Measurements from ENCODE around the gene SLC25A44. TPM values are rescaled to one million over a fixed set of nuclear protein-coding genes. Genes with fewer than 3 reads are reported as not detected.
A peak's percentile ranks its signal among the peaks of the same experiment; 100 is the strongest.

Gene SLC25A44
- polyA plus RNA-seq, 1 donor from 2014 or later = 13.7 TPM

DNA sequence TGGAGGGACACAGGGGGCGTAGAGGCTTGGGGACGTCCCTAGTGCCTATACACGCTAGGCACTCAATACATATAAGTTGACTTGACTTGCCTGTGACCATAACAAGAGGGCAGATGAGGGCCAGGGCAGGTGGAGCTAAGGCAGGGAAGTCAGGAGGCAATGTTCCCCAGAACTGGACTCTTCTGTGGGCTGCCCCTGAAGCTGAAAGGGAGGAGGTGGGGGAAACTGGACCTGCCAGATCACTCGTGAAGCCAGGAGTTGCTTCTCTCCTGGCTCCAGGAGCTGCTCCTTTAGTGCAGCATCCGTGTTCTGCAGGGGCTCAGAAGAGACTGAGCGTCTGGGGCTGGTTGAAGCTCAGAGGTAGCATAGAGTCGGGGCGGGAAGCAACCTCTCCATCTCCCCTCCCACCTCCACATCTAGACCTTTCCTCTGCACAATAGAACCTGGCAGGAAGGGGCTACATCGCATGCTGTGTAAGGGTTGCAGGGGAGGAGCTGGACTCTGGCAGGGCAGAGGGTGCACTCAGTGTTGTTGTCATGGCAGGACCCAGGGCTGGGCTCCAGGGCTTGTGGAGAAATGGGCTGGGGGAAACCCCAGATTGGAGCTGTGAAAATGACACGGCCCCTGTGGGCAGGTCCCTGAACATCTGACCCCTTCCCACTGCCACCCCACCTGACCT lies 43.4 kb upstream of the SLC25A44 start:
- no peaks in the 10 kb centered on the region for H3K79me2 ChIP-seq (replicated peaks; ENCODE audit: insufficient read depth, low read length)
- peak overlapping the region; percentile 72 for H3K4me3 ChIP-seq (ENCODE audit: low read length)
- peak overlapping the region; percentile 70 for H3K27ac ChIP-seq (ENCODE audit: low read length)
- H4K20me1 ChIP-seq (ENCODE audit: insufficient read depth) = no peaks in the 10 kb centered on the region
- H3K9me3 ChIP-seq (ENCODE audit: low read length) = no peaks in the 10 kb centered on the region
- peak overlapping the region; percentile 79 for H3K9ac ChIP-seq (ENCODE audit: low read length)
- TF ChIP-seq RAD21 (conservative IDR thresholded peaks at IDR 0.05) (no peak), SMC3 (conservative IDR thresholded peaks at IDR 0.05; ENCODE audit: poor library complexity) (peak; percentile 20), TAF1 (IDR thresholded peaks at IDR 0.05; ENCODE audit: low read depth) (no peak), POLR2AphosphoS5 (IDR thresholded peaks at IDR 0.05) (peak; percentile 5)
- TF ChIP-seq, protein P1, sequence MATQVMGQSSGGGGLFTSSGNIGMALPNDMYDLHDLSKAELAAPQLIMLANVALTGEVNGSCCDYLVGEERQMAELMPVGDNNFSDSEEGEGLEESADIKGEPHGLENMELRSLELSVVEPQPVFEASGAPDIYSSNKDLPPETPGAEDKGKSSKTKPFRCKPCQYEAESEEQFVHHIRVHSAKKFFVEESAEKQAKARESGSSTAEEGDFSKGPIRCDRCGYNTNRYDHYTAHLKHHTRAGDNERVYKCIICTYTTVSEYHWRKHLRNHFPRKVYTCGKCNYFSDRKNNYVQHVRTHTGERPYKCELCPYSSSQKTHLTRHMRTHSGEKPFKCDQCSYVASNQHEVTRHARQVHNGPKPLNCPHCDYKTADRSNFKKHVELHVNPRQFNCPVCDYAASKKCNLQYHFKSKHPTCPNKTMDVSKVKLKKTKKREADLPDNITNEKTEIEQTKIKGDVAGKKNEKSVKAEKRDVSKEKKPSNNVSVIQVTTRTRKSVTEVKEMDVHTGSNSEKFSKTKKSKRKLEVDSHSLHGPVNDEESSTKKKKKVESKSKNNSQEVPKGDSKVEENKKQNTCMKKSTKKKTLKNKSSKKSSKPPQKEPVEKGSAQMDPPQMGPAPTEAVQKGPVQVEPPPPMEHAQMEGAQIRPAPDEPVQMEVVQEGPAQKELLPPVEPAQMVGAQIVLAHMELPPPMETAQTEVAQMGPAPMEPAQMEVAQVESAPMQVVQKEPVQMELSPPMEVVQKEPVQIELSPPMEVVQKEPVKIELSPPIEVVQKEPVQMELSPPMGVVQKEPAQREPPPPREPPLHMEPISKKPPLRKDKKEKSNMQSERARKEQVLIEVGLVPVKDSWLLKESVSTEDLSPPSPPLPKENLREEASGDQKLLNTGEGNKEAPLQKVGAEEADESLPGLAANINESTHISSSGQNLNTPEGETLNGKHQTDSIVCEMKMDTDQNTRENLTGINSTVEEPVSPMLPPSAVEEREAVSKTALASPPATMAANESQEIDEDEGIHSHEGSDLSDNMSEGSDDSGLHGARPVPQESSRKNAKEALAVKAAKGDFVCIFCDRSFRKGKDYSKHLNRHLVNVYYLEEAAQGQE (IDR thresholded peaks at IDR 0.05; ENCODE audit: borderline replicate concordance) = peak; percentile 13
- TF ChIP-seq, protein P2, sequence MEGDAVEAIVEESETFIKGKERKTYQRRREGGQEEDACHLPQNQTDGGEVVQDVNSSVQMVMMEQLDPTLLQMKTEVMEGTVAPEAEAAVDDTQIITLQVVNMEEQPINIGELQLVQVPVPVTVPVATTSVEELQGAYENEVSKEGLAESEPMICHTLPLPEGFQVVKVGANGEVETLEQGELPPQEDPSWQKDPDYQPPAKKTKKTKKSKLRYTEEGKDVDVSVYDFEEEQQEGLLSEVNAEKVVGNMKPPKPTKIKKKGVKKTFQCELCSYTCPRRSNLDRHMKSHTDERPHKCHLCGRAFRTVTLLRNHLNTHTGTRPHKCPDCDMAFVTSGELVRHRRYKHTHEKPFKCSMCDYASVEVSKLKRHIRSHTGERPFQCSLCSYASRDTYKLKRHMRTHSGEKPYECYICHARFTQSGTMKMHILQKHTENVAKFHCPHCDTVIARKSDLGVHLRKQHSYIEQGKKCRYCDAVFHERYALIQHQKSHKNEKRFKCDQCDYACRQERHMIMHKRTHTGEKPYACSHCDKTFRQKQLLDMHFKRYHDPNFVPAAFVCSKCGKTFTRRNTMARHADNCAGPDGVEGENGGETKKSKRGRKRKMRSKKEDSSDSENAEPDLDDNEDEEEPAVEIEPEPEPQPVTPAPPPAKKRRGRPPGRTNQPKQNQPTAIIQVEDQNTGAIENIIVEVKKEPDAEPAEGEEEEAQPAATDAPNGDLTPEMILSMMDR (IDR thresholded peaks at IDR 0.05; ENCODE audit: poor library complexity, severe bottlenecking) = no peak
- no peaks in the 10 kb centered on the region for H3K27me3 ChIP-seq (ENCODE audit: insufficient read depth, low read depth, low read length)
- H2AFZ ChIP-seq (ENCODE audit: low read depth, low read length) = peak overlapping the region; percentile 40
- H3K9me2 ChIP-seq (ENCODE audit: insufficient read depth, low read length) = no peaks in the 10 kb centered on the region
- no peaks in the 10 kb centered on the region for H3K36me3 ChIP-seq (ENCODE audit: insufficient read depth, low read length)
- H3F3A ChIP-seq (ENCODE audit: insufficient read depth, low read length, poor library complexity, severe bottlenecking) = no peaks in the 10 kb centered on the region
- peak overlapping the region; percentile 99 for H3K4me2 ChIP-seq (ENCODE audit: low read length)

DNA sequence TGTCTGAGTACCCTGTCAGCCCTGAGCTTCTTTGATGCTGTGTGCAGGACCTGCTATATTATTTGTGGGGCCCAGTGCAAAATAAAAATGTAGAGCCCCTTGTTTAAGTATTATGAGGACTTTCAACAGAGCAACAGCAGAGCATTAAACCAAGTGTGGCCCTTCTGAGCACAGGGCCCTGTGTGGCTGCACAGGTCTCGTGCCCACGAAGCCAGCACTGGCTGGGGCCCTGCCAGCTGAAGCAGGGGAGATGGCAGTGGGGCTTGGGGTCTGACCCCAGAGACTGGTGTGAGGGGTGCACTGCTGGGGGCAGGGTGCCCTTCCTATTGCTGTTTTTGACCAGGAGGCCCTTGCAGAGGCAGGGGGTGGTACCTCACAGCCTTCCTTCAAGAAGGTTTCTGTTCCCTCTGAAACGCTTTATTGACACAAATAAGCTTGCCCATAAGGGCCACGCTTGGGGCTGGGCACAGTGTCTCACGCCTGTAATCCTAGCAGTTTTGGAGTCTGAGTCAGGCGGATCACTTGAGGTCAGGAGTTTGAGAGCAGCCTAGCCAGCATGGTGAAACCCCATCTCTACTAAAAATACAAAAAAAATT lies 42.7 kb upstream of the SLC25A44 start:
- peak overlapping the region; percentile 99 for H3K4me2 ChIP-seq (ENCODE audit: low read length)
- peak overlapping the region; percentile 79 for H3K9ac ChIP-seq (ENCODE audit: low read length)

More for the DNA sequence above, 42.7 kb upstream of the SLC25A44 start:
- Histone ChIP-seq H2AFZ (ENCODE audit: low read depth, low read length) (no peak overlapping the region), H3K4me3 (ENCODE audit: low read length) (peak overlapping the region; percentile 72), H3K27me3 (ENCODE audit: insufficient read depth, low read depth, low read length) (no peaks in the 10 kb centered on the region), H3K9me2 (ENCODE audit: insufficient read depth, low read length) (no peaks in the 10 kb centered on the region), H4K20me1 (ENCODE audit: insufficient read depth) (no peaks in the 10 kb centered on the region), H3K36me3 (ENCODE audit: insufficient read depth, low read length) (no peaks in the 10 kb centered on the region), H3F3A (ENCODE audit: insufficient read depth, low read length, poor library complexity, severe bottlenecking) (no peaks in the 10 kb centered on the region), H3K9me3 (ENCODE audit: low read length) (no peaks in the 10 kb centered on the region), H3K27ac (ENCODE audit: low read length) (peak overlapping the region; percentile 70), H3K79me2 (replicated peaks; ENCODE audit: insufficient read depth, low read length) (no peaks in the 10 kb centered on the region)
- TF ChIP-seq EZH2 (IDR thresholded peaks at IDR 0.05; ENCODE audit: borderline replicate concordance, insufficient read depth, low read length, poor library complexity, severe bottlenecking) (no peak), MXI1 (conservative IDR thresholded peaks at IDR 0.05; ENCODE audit: poor library complexity, severe bottlenecking) (no peak), SMC3 (conservative IDR thresholded peaks at IDR 0.05; ENCODE audit: poor library complexity) (no peak), EP300 (conservative IDR thresholded peaks at IDR 0.05; ENCODE audit: poor library complexity, severe bottlenecking) (no peak), POLR2AphosphoS5 (IDR thresholded peaks at IDR 0.05) (no peak), TAF1 (IDR thresholded peaks at IDR 0.05; ENCODE audit: low read depth) (no peak), RAD21 (conservative IDR thresholded peaks at IDR 0.05) (no peak)
- TF ChIP-seq, protein P1 (IDR thresholded peaks at IDR 0.05; ENCODE audit: borderline replicate concordance) = no peak
- TF ChIP-seq, protein P2 (IDR thresholded peaks at IDR 0.05; ENCODE audit: poor library complexity, severe bottlenecking) = no peak
